ENCODE data around the gene TMEM175.

TMEM175 gene

GRCh38 chr4:948101-948935 is 16.1 kb downstream of the TMEM175 start:
- DNase-seq, result no peak

DNA sequence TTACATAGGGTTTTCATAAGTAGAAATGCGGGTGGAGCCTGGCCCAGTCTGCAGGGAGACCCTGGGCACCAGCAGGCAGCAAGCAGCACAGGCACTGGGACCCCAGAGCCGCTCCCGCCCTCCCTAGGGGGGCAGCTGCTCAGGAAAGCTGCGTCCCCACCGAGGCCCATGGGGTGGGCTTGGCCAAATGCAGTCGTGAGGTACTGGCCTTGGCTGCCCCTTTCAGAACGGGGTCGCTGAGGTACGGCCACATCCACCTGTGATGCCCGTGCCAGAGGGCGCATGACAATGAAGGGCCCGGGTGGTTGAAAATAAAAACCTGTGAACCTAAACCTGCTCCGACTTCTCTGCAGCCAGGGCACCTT is 16.7 kb downstream of the TMEM175 start:
- DNase-seq, result no peak

- no peak for DNase-seq
Measured at GRCh38 chr4:949656-950055, 17.4 kb downstream of the TMEM175 start.

GRCh38 chr4:950136-951020 is 18.1 kb downstream of the TMEM175 start:
- DNase-seq, result no peak

- DNase-seq, result no peak
Measured at GRCh38 chr4:951186-951585, 18.9 kb downstream of the TMEM175 start.

- no peak for DNase-seq
Measured at GRCh38 chr4:951594-952468, 19.6 kb downstream of the TMEM175 start.

DNA sequence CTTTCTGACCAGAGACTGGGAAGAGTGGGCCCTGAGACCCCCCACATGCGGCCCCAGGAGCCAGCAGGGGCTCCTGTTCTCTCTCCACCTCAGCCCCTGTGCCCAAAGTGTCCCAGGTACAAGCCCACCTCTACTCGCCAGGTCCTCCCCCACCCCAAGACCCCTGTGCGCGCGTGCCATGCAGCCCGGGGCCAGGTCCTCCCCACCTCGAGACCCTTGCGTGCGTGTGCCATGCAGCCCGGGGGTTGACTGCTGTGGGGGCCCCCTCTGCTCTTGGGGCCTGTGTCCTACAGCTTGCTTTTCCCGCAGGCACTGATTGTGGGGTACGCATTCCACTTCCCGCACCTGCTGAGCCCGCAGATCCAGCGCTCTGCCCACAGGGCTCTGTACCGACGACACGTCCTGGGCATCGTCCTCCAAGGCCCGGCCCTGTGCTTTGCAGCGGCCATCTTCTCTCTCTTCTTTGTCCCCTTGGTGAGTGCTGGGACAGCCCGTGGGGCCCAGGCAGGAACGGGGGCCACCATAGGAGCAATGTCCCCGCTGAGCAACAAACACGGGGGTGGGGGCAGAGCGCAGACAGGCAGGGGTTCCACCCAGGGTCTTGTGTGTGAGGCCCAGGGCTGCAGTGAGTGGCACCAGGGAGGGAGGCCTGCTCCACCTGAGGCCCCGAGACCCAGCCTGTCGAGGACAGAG is 20.8 kb downstream of the TMEM175 start:
- DNase-seq, result no peak

GRCh38 chr4:953574-953915 is 21.3 kb downstream of the TMEM175 start:
- DNase-seq, result no peak

- DNase-seq, result no peak
Measured at GRCh38 chr4:954211-955020, 22.2 kb downstream of the TMEM175 start.

DNA sequence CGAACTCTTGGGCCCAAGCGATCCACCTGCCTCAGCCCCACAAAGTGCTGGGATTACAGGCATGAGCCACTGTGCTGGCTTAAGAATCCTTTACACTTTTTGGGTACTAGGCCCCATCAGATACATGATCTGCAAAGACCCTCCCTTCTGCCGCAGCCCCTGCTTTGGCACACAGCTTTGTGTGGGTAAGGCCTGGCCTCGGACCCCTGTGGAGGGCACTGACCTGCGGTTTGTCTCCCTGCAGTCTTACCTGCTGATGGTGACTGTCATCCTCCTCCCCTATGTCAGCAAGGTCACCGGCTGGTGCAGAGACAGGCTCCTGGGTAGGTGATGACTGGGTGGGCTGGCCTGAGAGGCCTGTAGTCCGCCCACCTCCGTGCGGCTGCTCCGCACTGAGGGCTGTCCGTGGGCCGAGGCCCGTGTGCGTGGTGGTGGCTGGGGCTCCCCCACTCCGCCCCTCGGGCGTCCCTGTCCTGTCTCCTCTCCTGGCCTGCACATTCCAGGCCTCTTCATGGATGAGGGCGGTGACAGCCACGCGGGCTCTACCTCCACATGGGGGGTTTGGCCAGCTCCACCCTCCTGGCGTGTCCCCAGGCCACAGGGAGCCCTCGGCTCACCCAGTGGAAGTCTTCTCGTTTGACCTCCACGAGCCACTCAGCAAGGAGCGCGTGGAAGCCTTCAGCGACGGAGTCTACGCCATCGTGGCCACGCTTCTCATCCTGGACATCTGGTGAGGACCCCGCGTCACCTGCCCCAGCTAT is 23.1 kb downstream of the TMEM175 start:
- no peak for DNase-seq

DNA sequence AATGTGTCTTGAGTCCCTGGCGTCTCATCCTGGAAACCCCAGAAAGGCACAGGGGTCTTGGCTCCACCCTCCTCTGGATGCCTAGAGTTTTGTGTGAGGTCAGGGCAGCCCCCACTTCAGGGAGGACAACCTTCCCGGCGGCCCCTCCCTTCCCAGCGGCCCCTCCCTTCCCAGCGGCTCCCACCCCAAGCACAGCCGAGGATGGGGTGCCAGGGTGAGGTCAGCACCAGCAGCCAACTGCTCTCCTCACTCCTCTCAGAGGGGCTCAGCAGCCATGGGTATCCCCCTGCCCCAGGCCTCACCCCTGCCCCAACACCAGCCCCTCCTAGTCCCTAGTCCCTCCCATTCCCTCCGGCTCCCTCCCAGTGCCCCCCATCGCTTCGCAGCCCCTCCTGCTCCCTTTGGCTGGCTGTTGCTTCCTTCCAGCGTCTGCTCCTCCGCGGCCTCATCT is 23.7 kb downstream of the TMEM175 start:
- no peak for DNase-seq

- no peak for DNase-seq
Measured at GRCh38 chr4:956531-957230, 24.4 kb downstream of the TMEM175 start.

- no peak for DNase-seq
Measured at GRCh38 chr4:957231-957580, 24.9 kb downstream of the TMEM175 start.

DNA sequence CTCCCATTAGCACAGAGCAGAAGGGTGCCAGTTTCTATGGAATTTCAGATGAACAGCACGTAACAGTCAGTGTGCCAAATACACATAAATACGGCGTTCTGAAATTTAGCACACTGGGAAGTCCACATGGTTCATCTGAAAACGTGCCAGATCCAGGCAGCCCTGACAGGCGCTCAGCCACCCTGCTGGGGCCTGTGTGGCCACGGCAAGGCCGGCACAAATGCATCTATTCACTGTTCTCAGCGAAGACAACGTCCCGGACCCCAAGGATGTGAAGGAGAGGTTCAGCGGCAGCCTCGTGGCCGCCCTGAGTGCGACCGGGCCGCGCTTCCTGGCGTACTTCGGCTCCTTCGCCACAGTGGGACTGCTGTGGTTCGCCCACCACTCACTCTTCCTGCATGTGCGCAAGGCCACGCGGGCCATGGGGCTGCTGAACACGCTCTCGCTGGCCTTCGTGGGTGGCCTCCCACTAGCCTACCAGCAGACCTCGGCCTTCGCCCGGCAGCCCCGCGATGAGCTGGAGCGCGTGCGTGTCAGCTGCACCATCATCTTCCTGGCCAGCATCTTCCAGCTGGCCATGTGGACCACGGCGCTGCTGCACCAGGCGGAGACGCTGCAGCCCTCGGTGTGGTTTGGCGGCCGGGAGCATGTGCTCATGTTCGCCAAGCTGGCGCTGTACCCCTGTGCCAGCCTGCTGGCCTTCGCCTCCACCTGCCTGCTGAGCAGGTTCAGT is 25.5 kb downstream of the TMEM175 start:
- no peak for DNase-seq

DNA sequence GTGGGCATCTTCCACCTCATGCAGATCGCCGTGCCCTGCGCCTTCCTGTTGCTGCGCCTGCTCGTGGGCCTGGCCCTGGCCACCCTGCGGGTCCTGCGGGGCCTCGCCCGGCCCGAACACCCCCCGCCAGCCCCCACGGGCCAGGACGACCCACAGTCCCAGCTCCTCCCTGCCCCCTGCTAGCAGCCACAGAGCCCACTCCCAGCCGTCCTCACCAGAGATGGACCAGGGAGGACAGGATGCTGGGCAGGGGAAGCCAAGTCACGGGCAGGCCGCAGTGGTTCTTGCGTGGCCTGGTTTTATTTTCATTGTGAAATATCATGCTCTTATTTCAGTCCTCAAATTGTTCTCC is 26.0 kb downstream of the TMEM175 start:
- DNase-seq, result no peak

GRCh38 chr4:958696-959337 is 26.6 kb downstream of the TMEM175 start:
- no peak for DNase-seq

- no peak for DNase-seq
Measured at GRCh38 chr4:959338-960139, 27.3 kb downstream of the TMEM175 start.

DNA sequence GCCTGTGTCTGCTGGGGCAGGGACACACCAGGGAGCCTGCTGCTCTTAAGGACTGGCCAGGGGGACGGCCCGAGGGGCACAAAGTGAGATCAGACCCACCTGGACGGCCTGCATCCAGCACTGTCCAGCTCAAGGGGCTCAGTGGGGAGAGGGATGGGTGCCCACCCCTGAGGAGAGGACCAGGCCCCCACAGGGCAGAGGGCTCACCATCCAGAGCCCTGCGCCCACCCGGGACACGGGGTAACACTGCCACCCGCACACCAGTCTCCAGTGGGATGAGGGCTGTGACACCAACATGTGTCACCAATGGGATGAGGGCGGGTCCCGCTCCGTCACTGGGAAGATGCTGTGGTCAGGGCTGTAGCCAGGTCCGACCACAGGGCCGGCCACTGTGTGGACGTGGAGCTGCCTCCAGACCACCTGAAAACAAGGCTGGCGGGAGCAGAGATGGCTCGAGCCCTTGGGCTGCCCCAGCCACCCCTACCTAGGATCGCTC is 27.9 kb downstream of the TMEM175 start:
- no peak for DNase-seq
